Osteoblast (primary cell): ENCODE results near the gene PDE4B. TPM values are rescaled to one million over a fixed set of nuclear protein-coding genes. Genes with fewer than 3 reads are reported as not detected.
A peak's percentile ranks its signal among the peaks of the same experiment; 100 is the strongest.

ENCODE experiments used
- DNase-seq: peaks from one replicate; pipeline ENCODE4 v3.0.0; 2011; ENCODE audit warnings: low spot score, mixed read lengths; ENCODE audit not compliant: insufficient read length; ENCODE audit errors: missing footprints
- H2AFZ ChIP-seq: 2 replicates; pipeline ENCODE4 v1.6.0; 2011; ENCODE audit warnings: mild to moderate bottlenecking, low read length
- H3K27ac ChIP-seq: 2 replicates; pipeline ENCODE4 v1.5.1; 2011; ENCODE audit warnings: mild to moderate bottlenecking, low read depth, low read length, moderate library complexity
- H3K27me3 ChIP-seq: 2 replicates; pipeline ENCODE4 v1.6.0; 2012; ENCODE audit warnings: mild to moderate bottlenecking, control low read depth, inconsistent platforms, low read length, moderate library complexity; ENCODE audit not compliant: insufficient read depth
- H3K36me3 ChIP-seq: 2 replicates; pipeline ENCODE4 v1.5.1; 2011; ENCODE audit warnings: mild to moderate bottlenecking, low read length, control low read depth, moderate library complexity; ENCODE audit not compliant: insufficient read depth
- H3K4me1 ChIP-seq: 2 replicates; pipeline ENCODE4 v1.5.1; 2011; ENCODE audit warnings: mild to moderate bottlenecking, low read length, control low read depth, moderate library complexity; ENCODE audit not compliant: insufficient read depth
- H3K4me2 ChIP-seq: 2 replicates; pipeline ENCODE4 v1.6.0; 2011; ENCODE audit warnings: mild to moderate bottlenecking, low read length; ENCODE audit not compliant: insufficient read depth
- H3K4me3 ChIP-seq: fragments of 200-600 bp; sonication (generic); 3 replicates; pipeline ENCODE4 v1.5.1; 2012; ENCODE audit warnings: mild to moderate bottlenecking, low read length, inconsistent platforms; ENCODE audit not compliant: insufficient read depth
- H3K79me2 ChIP-seq: 2 replicates; pipeline ENCODE4 v1.6.0; 2012; ENCODE audit warnings: mild to moderate bottlenecking, low read length, control low read depth, inconsistent platforms; ENCODE audit not compliant: insufficient read depth
- H3K9me3 ChIP-seq: 2 replicates; pipeline ENCODE4 v1.5.1; 2011; ENCODE audit warnings: low read depth, low read length, control low read depth
- H4K20me1 ChIP-seq: 2 replicates; pipeline ENCODE4 v1.6.0; 2012; ENCODE audit warnings: mild to moderate bottlenecking, low read length, control low read depth; ENCODE audit not compliant: insufficient read depth
- CTCF ChIP-seq: IDR thresholded peaks from 2 replicates; pipeline ENCODE4 v1.5.1; 2011; ENCODE audit warnings: mild to moderate bottlenecking, low read depth, low read length, moderate library complexity; ENCODE audit errors: extremely low read depth
- total RNA-seq: library from RNA; depleted of rRNA; stranded (reverse); fragments of >200 nt; gene quantifications from 2 replicates; pipeline ENCODE4 v1.2.3, GENCODE V29; 2012

PDE4B gene
- total RNA-seq, 1 donor: 21.4 TPM

GRCh38 chr1:65812065-65812464 is 19.4 kb downstream of the PDE4B start:
- H3K4me1 ChIP-seq: peaks cover 45% of the 10 kb centered on the region
- H4K20me1 ChIP-seq: no peaks in the 10 kb centered on the region
- H3K27ac ChIP-seq: peak overlapping the region; percentile 83
- H3K36me3 ChIP-seq: no peaks in the 10 kb centered on the region
- H3K79me2 ChIP-seq: peaks cover 60% of the 10 kb centered on the region
- no peak for TF ChIP-seq CTCF
- H3K4me2 ChIP-seq: peak overlapping the region; percentile 90
- DNase-seq: no peak
- H3K4me3 ChIP-seq: peak overlapping the region; percentile 62
- no peaks in the 10 kb centered on the region for H3K9me3 ChIP-seq
- H3K27me3 ChIP-seq: no peaks in the 10 kb centered on the region
- H2AFZ ChIP-seq: peak overlapping the region; percentile 40

GRCh38 chr1:65813956-65814355 is 21.3 kb downstream of the PDE4B start:
- Histone ChIP-seq H3K79me2 (peaks cover 48% of the 10 kb centered on the region), H3K27me3 (no peaks in the 10 kb centered on the region), H3K4me1 (peaks cover 45% of the 10 kb centered on the region), H2AFZ (peak overlapping the region; percentile 70), H3K27ac (peak overlapping the region; percentile 83), H3K4me3 (peak overlapping the region; percentile 25), H3K36me3 (no peaks in the 10 kb centered on the region), H4K20me1 (no peaks in the 10 kb centered on the region), H3K9me3 (no peaks in the 10 kb centered on the region), H3K4me2 (peak overlapping the region; percentile 77)
- DNase-seq: no peak
- TF ChIP-seq CTCF: no peak

GRCh38 chr1:65814752-65815151 is 22.1 kb downstream of the PDE4B start:
- H3K4me3 ChIP-seq: no peak overlapping the region
- peaks cover 51% of the 10 kb centered on the region for H3K79me2 ChIP-seq

GRCh38 chr1:65817891-65818290 is 25.2 kb downstream of the PDE4B start:
- no peak for DNase-seq
- Histone ChIP-seq H3K9me3 (no peaks in the 10 kb centered on the region), H3K79me2 (peaks cover 51% of the 10 kb centered on the region), H3K36me3 (no peaks in the 10 kb centered on the region), H3K4me2 (no peak overlapping the region), H3K4me1 (peaks cover 38% of the 10 kb centered on the region), H2AFZ (no peak overlapping the region), H3K27ac (no peak overlapping the region), H3K27me3 (no peaks in the 10 kb centered on the region), H3K4me3 (no peak overlapping the region), H4K20me1 (no peaks in the 10 kb centered on the region)
- TF ChIP-seq CTCF: no peak

More at GRCh38 chr1:65814752-65815151, 22.1 kb downstream of the PDE4B start:
- Histone ChIP-seq H3K4me1 (peaks cover 41% of the 10 kb centered on the region), H3K36me3 (no peaks in the 10 kb centered on the region), H3K27me3 (no peaks in the 10 kb centered on the region), H3K9me3 (no peaks in the 10 kb centered on the region), H3K4me2 (no peak overlapping the region), H4K20me1 (no peaks in the 10 kb centered on the region), H2AFZ (no peak overlapping the region), H3K27ac (no peak overlapping the region)
- no peak for TF ChIP-seq CTCF
- no peak for DNase-seq
